Activated CD4-positive, CD25-positive, alpha-beta regulatory T cell treated with anti-CD3 and anti-CD28 coated beads, Interleukin-2, amount 50 U/mL, for 16 hours (primary cell): ENCODE measurements around the gene SYT13.
"Not testable (repeated sequence)": the region's sequence is repeated elsewhere in the genome, so short reads cannot be mapped to it uniquely, and the experiment has no call there.

ENCODE experiments used
- DNase-seq: peaks from one replicate; pipeline ENCODE4 v3.0.0-alpha.2; 2020; ENCODE audit warnings: low read depth, low spot score

SYT13 gene

DNA sequence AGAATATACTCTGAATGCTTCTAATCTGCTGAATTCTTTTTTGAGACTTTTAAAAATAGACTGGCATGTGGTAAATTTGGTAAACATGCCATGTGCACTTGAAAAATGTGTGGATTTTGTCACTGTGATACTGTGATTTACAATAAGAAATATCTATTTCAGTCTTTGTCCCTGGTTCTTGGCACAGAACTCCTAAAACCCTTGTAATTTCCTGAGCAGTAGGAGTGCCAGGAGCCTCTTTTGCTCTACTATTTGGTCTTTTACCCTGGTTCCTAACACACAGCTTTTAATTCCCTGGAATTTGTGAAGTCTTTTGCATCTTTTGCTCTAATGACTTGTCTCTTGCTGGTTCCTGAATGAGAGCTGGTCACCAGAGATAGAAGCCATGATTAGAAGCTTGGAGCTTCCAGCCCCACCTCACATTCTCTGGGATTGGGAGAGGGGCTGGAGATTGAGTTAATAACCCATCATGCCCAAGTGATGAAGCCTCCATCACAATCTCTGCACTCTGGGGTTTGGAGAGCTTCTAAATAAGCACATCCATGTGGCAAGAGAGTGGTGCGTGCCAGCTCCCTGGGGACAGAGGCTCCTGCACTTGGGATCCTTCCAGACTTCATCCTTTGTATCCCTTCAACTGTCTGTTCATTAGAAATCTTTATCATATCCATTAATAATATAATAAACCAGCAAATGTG lies 27.2 kb upstream of the SYT13 start:
- DNase-seq: no peak

- DNase-seq: no peak
These were observed 19.9 kb upstream of the SYT13 start for GRCh38 chr11:45305874-45306623.

DNA sequence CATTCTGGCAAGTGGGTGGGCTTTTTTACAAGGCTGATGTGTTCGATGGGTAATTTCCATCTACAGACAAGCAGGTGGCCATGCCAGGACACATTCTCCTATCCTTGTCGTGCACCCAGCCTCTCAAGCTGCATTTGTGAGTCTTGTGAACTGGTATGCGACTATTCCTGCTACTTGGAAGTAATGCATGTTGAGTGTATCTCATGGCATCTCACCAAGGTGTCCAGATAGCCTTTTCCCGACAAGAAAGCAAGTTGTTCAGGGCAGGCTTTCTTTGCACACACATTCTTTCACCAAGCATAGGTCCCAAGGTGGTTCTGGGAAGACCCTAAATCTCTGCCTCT lies 18.8 kb upstream of the SYT13 start:
- no peak for DNase-seq

DNA sequence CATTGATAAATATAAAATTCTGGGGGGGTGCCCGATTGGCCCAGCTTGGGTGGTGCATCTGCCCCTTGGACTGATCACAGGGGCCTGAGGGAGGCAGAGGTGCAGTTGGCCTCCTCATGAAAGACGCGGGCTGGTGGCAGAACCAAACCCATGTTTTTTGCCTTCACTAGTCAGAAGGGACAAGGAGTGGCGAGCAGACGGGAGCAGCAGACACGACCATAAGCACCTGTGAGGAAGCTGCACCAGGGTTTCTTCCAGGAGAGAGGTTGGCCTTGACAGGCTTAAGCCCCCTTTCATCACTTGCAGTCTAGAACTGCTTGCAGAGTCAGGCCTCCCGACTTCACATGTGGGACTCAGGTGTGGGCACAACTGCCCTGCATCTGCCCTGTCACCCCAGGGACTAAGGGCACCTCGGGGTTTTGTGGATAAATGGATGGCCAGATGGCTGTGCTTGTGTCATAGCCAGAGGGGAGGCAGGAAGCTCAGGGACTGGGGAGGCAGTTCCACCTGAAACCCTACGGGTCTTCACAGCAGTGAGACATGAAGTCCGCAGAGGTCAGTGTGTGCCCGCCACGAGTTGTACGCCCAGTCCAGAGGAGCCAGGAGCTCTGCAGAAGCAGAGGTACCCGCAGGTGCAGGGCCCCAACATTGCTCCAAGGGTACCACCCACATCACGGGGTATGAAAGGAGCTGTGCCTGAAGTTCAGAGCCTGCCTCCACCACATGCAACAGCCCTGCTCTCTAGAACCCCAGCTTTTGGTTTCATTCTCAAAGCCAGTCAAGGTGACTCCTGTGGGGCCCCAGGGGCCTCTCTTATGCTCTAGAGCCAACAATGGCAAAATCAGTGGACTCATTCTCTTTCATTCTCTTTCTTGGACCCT lies 18.2 kb upstream of the SYT13 start:
- DNase-seq: no peak

DNA sequence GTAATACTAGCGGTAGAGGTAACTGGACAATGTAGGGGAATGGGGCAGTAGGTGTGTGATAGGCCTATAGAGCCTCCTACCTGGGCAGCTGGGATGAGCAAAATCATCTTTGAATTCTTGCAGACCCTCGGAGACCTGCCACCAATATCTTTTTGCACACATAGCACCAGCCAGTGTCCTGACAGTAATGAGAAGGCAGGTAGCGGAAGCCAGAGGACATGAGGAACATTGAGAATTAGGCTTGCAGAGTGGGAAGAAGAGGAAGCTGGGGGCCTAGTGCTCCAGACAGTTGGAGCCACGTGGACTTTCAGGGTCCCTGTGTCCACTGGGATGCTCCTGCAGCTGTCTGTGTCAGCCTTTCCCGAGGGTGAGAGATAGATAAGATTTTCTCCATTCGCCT lies 17.2 kb upstream of the SYT13 start:
- no peak for DNase-seq

- DNase-seq: no peak
These were observed 15.6 kb upstream of the SYT13 start for GRCh38 chr11:45301537-45302246.

- DNase-seq: no peak
These were observed 14.6 kb upstream of the SYT13 start for GRCh38 chr11:45300715-45301114.

- no peak for DNase-seq
These were observed 12.6 kb upstream of the SYT13 start for GRCh38 chr11:45298718-45299117.

DNA sequence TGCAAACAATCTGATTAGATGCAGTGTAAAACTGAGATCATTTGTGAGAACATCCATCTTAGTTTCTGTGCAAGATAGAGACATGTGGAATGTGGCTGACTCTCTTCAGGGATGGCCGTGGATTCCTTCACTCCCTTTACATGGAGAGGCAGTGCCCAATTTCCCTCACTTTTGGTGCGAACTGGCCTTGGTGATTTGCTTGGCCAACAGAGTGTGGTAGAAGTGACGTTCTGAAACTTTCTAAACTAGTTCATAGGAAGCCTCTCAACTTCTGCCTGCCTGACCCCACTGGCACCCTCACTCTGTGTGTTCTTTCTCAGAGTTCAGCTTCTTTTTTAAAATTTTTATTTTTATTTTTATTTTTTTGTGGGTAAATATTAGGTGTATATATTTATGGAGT lies 9.9 kb upstream of the SYT13 start:
- DNase-seq: no peak

- DNase-seq: no peak
These were observed 8.4 kb upstream of the SYT13 start for GRCh38 chr11:45294499-45294898.

DNA sequence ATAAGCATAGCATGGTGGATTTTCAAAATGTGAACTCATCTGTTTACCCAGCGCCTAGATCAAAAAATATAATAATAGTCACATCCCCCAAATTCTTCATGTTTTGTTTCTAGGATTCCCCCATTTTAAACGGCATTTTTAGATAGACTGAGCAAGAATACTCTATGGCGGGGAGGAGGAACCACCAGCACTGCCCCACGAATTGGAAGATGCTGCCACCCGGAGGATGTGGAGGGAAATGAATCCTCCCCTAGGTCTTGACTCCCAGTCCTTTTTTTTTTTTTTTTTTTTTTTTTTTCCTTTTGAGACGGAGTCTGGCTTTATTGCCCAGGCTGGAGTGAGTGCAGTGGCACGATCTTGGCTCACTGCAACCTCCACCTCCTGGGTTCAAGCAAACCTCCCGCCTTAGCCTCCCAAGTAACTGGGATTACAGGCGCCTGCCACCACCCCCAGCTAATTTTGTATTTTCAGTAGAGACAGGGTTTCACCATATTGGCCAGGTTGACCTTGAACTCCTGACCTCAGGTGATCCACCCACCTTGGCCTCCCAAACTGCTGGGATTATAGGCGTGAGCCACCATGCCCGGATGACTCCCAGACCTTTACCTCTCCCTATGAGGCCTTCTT lies 7.5 kb upstream of the SYT13 start:
- DNase-seq: not testable (repeated sequence)

GRCh38 chr11:45290586-45290985 lies 4.4 kb upstream of the SYT13 start:
- DNase-seq: no peak

- no peak for DNase-seq
These were observed 3.2 kb upstream of the SYT13 start for GRCh38 chr11:45289369-45289768.

- DNase-seq: no peak
These were observed 2.2 kb upstream of the SYT13 start for GRCh38 chr11:45288339-45288738.

GRCh38 chr11:45287316-45287903 lies 1.3 kb upstream of the SYT13 start:
- no peak for DNase-seq

DNA sequence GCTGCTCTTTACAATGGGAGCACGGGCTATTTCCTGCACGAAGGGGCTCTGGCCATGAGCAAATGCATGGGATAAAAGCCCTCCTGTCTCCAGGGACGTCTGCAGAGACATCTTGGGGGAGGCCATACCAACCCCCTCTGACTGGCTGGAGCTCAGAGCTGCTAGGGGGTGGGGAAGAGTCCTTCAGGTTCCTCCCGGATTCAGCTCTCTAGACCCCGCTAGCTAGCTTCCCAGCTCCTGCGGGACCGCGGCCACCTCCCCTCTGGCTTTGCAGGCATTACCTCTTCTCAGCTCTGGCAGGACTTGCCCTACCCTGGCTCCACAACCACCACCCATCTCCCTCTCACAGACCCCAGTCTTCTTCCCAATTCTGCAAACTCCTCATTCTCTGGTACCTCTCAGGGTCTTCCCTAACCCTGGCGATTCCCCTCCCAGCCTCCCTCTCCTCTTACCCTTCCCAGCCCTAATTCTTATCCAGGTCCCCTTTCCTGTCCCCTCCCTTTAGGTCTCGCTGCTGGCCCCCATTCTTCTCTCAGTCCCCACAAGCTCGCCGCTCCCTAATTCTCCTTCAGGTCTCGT lies 802 bp downstream of the SYT13 start:
- DNase-seq: no peak

GRCh38 chr11:45282081-45282480 lies 4.1 kb downstream of the SYT13 start:
- DNase-seq: no peak

- DNase-seq: no peak
These were observed 5.7 kb downstream of the SYT13 start for GRCh38 chr11:45280449-45280848.

GRCh38 chr11:45279645-45280044 lies 6.5 kb downstream of the SYT13 start:
- no peak for DNase-seq

DNA sequence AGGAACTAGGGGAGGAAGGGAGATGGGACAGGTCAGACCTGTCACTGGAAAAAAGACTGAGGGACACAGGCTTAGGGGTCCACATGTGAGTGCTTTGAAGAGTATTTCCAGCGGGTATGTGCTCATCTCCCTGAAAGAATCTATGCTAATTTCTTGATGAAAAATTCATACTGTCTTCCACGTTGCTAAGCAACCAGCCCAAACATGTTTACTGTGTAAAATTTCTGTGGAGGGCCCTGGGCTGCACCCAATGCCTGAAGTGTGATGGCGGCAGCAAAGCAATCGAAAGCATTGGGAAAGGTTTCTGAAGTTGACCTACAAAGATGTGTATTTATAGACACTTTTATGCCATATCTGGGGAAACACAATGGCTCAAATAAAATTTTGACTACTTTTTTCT lies 7.4 kb downstream of the SYT13 start:
- no peak for DNase-seq

DNA sequence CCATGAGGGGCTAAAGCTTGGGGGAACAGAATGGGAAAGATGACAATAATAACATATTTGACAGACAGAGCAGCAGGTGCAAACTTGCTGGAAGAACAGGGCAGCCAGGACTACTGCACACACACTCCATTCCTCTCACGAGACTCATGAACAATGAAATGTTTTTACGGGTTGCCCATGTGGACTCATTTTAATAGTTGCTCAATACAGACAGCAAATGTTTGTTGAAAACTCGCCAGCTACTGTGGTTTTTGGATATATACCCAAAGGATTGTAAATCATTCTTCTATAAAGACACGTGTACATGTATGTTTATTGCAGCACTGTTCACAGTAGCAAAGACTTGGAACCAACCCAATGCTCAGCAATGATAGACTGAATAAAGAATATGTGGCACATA lies 10.3 kb downstream of the SYT13 start:
- DNase-seq: no peak
